Fibroblast of skin of left quadriceps (primary cell): ENCODE measurements around the gene TLE2.
"Not testable (repeated sequence)": the region's sequence is repeated elsewhere in the genome, so short reads cannot be mapped to it uniquely, and the experiment has no call there.

Experiments
- DNase-seq, 2 experiments: peaks; one replicate each; pipeline ENCODE4 v3.0.0-alpha.2; 2013; ENCODE audit warnings: low read depth in 2 of 2

Gene TLE2

GRCh38 chr19:3013263-3013725, 15.8 kb downstream of the TLE2 start:
- DNase-seq, result no peak

DNA sequence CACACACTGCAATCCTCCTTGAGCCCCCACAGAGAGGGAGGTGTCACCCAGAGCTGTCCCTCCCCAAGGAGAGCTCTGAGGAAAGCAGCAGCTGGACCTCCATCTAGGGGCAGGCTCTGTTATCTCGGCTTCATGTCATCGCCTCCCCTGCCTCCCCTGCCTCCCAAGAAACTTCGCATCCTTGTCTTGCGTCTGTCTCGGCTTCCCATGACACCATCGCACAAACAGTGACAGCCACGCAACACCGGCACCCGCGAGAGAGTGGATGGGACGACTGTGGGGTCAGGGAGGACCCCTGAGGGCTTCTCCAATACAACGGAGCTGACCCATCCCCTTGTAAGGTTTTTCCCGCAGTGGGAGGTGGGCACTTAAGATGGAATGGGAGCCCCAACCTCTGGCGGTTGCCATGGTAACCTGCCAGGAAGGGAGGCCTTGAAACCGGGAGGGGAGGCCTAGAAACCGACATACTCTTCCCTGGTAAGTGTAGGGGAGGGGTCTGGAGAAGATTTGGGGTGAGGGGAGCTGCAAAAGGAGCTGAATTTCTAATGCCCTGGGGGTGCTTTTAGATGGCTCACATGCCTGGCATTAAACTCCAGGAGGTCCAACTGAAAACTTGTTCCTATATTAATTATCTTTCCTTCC, 16.3 kb downstream of the TLE2 start:
- no peak for DNase-seq

- DNase-seq, result not testable (repeated sequence)
These were observed 17.0 kb downstream of the TLE2 start for GRCh38 chr19:3012059-3012458.

- DNase-seq, result no peak
These were observed 18.2 kb downstream of the TLE2 start for GRCh38 chr19:3010871-3011270.

DNA sequence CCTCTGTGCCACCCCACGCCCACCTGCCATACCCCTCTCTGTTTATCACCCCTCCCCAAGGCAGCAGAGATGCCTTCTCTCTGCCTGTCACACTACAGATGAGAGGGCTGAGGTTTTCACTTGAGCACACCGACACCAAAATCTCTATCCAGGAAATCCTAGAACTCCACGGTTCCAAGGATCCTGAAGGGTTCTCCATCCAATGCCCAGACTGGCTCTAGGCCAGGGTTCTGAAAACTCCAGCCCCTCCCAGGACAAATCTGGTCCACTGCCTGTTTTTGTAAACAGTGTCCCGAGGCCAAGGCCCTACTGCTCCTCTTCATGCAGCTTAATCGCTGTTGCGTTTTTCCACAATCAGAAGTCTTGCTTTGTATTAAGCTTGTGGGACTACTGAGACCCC, 20.1 kb downstream of the TLE2 start:
- DNase-seq, result no peak

- DNase-seq, result no peak
These were observed 21.1 kb downstream of the TLE2 start for GRCh38 chr19:3007975-3008374.

DNA sequence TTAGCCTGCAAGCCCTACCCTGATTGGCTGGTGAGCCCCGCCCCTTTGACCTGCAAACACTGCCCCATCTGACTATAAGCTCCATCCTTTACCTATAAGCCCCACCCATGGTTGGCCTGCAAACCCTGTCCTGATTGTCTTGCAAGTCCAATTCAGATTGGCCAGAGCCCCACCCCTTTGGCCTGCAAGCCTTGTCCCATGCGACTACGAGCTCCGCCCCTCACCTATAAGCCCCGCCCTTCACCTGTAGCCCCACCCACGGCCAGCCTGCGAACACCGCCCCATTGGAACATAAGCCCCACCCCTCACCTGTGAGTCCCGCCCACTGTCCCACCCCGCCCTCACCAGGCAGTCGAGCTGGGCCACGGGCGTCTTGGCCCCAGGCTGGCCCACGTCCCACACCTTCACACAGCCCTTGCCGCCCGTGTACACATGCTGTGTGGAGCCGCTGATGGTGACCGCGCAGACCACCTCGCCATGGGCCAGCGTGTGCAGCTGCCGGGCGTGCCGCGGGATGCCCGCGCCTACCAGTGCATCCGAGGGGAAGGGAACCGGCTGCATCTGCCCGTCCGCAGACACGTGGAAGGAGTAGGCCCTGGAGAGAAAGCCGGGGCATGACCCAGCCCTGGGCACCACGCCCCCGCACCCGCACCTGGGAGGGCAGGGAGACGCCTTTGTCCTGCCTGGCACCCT, 22.9 kb downstream of the TLE2 start:
- no peak for DNase-seq

DNA sequence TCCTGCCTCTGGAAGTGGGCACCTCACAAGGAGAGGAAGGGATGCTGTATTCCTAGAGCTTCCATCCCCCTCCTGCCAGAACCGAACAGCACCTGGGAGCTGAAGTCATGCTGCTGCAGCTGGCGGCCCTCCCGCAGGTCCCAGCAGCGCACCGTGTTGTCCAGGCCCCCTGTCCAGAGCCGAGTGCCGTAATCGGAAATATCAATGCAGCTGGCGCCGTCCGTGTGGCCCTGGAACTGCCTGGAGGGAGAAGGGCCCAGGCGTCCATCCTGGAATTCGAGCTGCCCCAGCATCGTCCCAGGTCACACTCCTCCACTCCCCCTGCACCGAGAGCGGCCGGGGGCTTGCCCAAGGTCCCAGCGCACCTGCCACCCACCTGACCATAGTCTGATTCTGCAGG, 23.7 kb downstream of the TLE2 start:
- DNase-seq, result no peak

DNA sequence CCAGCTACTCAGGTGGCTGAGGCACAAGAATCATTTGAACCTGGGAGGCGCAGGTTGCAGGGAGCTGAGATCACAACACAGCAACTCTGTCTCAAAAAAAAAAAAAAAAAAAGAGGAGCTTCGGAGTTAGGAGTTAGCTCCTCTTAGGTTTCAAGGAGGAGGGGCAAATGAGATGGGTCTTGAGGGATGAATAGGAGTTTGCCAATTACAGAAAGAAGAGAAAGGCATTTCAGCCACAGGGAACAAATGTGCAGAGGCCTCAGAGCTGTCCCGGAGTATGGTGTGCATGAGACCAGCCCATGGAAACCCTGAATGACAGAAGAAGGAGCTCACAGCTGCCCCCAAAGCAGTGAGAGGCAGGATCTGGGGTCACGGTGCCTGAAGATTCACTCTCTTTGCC, 24.6 kb downstream of the TLE2 start:
- DNase-seq, result no peak

GRCh38 chr19:3003046-3003445, 26.0 kb downstream of the TLE2 start:
- DNase-seq, result no peak

GRCh38 chr19:3001235-3001800, 27.8 kb downstream of the TLE2 start:
- DNase-seq, result no peak

GRCh38 chr19:2998642-2999041, 30.4 kb downstream of the TLE2 start:
- DNase-seq, result no peak

- no peak for DNase-seq
These were observed 31.4 kb downstream of the TLE2 start for GRCh38 chr19:2997720-2998119.

GRCh38 chr19:2994588-2995131, 34.4 kb downstream of the TLE2 start:
- DNase-seq, result no peak

DNA sequence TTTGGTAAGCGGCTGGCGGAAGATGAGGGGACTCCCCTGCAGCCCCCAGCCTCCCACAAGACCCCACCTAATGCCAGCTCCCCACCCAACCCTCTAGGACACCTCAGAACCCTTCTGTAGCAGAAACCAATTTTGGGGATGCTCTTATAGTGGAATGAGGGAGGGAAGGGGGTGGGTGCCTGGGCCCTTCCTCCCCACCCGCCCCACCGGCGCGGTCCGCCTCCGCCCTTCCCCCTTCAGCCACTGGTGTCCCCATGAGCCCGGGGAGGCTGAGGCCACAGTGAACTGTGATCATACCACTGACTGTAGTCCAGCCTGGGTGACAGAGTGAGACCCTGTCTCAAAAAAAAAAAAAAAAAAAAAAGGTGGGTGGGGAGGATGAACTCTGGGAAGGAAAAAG, 35.5 kb downstream of the TLE2 start:
- no peak for DNase-seq

- DNase-seq, result no peak
These were observed 36.1 kb downstream of the TLE2 start for GRCh38 chr19:2992958-2993357.

GRCh38 chr19:2992333-2992732, 36.7 kb downstream of the TLE2 start:
- not testable (repeated sequence) for DNase-seq

GRCh38 chr19:2989236-2989946, 39.7 kb downstream of the TLE2 start:
- DNase-seq, result no peak

DNA sequence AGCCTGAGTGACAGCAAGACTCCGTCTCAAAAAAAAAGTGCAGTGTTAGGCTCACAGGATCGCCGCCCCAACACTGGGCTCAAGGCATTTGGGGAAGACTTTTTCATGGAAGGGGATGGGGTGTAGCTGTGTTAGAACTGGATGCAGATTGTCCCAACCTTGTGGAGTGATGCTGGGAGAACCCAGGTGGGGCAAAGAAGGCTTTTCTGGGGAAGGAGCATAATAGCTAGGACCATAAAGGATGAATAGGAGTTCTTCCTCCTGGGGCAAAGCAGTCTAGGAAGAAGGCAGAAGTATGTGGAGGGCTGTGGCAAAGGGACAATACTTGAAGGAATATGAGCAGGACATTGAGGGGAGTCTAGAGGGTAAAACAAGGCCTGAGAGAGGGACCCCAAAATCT, 40.5 kb downstream of the TLE2 start:
- no peak for DNase-seq

DNA sequence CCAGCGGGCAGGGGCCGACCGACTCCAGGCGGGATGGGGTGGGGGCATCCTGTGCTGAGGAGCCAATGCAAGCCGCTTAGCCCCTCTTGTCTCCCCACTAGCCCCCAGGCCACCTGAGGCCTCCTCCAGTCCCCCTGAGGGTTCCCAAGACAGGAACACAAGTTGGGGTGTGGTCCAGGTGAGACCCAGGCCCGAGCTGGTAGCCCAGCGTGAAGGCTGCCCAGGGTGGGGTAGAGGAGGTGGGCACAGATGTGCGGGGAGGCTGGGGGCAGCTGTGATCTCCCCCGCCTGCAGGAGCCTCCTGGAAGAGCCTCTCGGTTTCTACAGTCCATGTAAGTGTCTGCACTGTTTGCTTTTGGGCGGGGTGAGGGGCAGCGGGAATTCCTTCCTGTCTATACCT, 41.3 kb downstream of the TLE2 start:
- no peak for DNase-seq

DNA sequence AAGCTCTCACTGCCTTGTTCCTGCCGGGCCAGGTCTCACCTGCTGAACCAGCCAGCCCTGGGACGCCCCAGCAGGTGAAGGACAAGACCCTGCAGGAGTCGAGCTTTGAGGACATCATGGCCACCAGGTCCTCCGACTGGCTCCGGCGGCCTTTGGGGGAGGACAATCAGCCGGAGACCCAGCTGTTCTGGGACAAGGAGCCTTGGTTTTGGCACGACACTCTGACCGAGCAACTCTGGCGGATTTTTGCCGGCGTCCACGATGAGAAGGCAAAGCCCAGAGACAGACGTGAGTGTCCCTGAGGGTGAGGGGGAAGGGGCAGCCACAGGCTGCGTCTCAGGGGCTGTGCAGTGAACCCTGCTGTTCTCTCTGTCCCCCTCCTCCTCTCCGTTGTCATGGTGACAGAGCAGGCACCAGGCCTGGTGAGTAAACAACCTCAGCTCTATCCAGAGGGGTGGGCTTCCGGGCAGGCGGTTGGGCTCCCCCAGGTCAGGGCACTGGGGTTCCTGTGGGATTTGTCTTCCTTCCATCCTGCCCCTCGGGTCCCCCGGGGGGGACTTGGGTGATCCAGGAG, 42.0 kb downstream of the TLE2 start:
- DNase-seq, result no peak

- DNase-seq, result no peak
These were observed 44.9 kb downstream of the TLE2 start for GRCh38 chr19:2984215-2984528.
